Lower leg skin (tissue), 3 donors: ENCODE measurements around the gene ADORA1.

Experiments
- CTCF ChIP-seq, 3 donors: fragments of 450-650 bp; IDR thresholded peaks; one replicate each; pipeline ENCODE4 v1.5.1; 2016; ENCODE audit warnings: antibody characterized with exemption in 3 of 3, mild to moderate bottlenecking in 3 of 3, moderate library complexity in 2 of 3
- POLR2A ChIP-seq, 2 donors: fragments of 450-650 bp; IDR thresholded peaks; one replicate each; pipeline ENCODE4 v1.6.1; 2016 to 2017; ENCODE audit warnings: antibody characterized with exemption in 2 of 2, mild to moderate bottlenecking in 1 of 2, moderate library complexity in 1 of 2

- no peak for TF ChIP-seq CTCF (IDR thresholded peaks at IDR 0.05)
- no peak for TF ChIP-seq POLR2A (IDR thresholded peaks at IDR 0.05)
These were observed 19.0 kb downstream of the ADORA1 start for GRCh38 chr1:203146537-203146936.
